ENCODE data around the gene SOCS1.
"Not testable (repeated sequence)": the region's sequence is repeated elsewhere in the genome, so short reads cannot be mapped to it uniquely, and the experiment has no call there.

Gene SOCS1, protein sequence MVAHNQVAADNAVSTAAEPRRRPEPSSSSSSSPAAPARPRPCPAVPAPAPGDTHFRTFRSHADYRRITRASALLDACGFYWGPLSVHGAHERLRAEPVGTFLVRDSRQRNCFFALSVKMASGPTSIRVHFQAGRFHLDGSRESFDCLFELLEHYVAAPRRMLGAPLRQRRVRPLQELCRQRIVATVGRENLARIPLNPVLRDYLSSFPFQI

GRCh38 chr16:11255737-11256660 lies at the start of gene SOCS1:
Gene SOCS1, minus strand, starts transcription at chr16:11256204. Its CDS starts 726 bp downstream, at chr16:11255478.
- DNase-seq: peak; percentile 93

GRCh38 chr16:11303405-11304138 lies 47.6 kb upstream of the SOCS1 start:
- no peak for DNase-seq

DNA sequence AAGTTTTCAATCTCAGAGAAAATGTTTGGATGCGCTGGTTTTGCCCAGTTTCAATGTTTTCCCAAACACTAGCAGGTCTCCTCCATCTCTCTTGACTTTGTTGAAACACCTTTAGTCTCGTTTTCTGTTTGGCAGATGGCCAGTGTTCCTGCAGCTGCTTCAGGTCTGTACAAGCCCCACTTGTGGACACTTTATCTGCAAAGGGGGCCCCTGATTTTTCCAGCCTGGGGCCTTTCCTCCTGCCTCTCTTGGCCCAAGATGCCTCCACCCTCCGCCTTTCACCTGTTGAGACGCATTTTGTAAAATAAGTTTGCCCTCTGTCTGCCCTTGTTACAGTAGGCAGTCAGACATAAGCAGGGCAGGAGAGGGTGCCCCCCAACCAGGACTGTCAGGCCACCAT lies 47.0 kb upstream of the SOCS1 start:
- DNase-seq: no peak

GRCh38 chr16:11301645-11302501 lies 45.9 kb upstream of the SOCS1 start:
- no peak for DNase-seq

DNA sequence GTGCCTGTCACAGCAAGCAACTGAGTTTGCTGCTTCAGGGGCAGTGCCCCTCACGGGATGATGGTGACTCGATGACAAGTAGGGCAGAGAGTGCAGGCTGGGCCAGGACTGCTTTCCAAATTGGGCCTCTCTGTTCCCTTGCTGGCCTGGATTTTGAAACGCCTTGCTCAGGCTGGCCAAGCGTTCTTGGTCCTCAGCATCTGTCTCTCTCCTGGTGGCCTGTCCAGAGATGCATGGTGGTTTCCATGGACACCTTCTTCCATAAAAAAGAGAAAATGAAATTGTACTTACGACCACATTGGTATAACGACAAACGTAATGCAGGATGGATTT lies 44.5 kb upstream of the SOCS1 start:
- no peak for DNase-seq

- no peak for DNase-seq
These were observed 44.0 kb upstream of the SOCS1 start for GRCh38 chr16:11299865-11300559.

DNA sequence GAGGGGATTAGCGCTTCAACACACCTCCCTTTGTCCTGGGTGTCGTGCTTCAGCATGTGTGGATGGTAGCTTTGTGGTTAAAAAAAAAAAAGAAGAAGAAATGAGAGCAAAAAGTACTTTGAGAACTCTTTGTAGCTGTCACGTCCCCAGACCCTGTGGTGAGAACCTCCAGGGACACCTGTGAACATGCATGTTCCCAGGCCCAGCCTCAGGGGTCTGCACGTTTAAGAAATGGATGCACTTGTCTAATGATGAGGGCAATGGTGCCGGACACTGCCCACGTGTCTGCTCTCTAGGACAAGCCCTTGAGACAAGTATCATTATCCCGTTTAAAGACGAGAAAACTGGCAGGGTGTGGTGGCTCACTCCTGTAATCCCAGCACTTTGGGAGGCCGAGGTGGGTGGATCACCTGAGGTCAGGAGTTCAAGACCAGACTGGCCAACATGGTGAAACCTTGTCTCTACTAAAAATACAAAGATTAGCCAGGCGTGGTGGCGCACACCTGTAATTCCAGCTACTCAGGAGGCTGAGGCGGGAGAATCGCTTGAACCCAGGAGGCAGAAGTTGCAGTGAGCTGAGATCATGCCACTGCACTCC lies 43.0 kb upstream of the SOCS1 start:
- DNase-seq: not testable (repeated sequence)

GRCh38 chr16:11298143-11298900 lies 42.3 kb upstream of the SOCS1 start:
- DNase-seq: no peak

DNA sequence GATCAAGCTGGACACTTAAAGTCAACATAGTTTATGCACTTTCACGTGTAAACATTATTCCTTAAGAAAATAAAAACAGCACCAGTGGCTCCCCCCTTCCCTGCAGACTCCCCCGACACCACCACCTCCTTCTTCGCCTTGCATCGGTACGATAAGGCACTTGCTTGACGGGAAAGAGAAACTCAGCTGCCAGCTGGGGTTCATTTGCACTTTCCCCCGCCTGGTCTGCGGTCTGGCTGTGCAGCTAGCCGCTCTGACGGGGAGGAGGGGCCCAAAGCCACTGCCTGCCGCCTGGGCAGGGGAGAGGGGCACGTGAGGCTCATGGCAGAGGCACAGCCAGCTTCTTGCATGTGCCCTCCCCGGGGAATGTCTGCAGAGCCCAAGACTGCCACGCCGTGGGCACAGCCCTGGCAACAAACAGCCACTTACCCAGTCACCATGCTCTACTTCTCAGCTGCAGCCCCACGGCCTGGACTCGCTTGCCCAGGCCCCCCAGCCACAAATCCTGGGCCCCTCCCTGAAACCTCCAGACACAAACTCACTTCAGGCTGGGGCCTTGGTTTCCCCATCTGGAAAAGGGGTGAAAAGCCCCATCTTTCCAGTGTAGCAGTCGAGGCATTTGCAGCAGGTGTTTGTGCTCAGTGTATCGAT lies 41.6 kb upstream of the SOCS1 start:
- DNase-seq: peak; percentile 82

- no peak for DNase-seq
These were observed 40.9 kb upstream of the SOCS1 start for GRCh38 chr16:11296706-11297491.

GRCh38 chr16:11296351-11296705 lies 40.3 kb upstream of the SOCS1 start:
- DNase-seq: no peak

DNA sequence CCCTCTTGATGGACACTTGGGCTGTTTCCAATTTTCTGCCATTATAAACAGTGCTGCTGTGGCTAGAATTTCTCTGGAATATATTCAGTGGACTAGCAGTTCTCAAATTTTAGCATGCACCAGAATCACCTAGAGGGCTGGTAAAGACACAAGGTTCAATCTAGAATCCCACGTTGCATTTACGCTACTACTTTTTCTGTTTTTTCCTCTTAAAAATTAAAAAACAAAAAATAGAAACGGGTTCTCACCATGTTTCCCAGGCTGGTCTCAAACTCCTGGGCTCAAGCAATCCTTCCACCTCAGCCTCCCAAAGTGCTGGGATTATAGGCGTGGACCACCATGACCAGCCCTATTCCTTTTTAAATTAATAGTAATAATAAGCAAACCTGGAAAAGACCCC lies 39.7 kb upstream of the SOCS1 start:
- DNase-seq: no peak

- DNase-seq: no peak
These were observed 36.2 kb upstream of the SOCS1 start for GRCh38 chr16:11292076-11292748.

- DNase-seq: peak; percentile 78
These were observed 35.2 kb upstream of the SOCS1 start for GRCh38 chr16:11291091-11291703.

DNA sequence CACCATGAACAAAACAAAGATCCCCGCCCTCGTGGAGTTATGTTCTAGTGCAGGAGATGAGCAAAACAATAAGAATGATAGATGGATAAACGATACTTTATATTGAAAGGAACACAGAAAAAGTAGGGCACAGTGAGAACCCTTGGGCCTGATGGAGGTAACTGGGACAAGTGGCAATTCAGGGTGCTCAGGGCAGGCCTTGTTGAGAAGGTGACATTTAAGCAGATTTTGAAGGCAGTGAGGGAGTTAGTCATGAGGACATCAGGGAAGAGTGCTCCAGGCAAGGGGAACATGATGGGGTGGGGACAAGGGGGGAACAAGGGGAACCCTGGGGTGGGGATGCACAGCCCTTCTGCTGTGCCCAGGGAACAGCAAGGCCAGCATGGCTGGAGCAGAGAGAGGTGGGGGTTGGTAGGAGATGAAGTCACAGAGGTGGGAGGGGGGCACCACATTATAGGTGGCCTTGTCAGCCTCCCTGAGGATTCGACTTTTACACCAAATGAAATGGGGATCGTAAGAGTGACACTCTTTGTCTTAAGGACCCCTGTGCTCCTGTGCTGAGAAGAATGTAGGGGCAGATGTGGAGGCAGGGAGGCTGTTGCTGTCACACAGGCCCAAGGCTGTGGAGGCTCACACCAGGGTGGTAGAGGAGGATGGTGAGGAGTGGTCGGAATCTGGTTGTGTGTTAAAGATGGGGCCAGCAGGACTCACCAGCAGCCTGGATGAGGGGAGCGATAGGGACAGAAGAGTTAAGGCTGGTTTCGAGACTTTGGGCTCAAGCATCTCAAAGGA lies 34.3 kb upstream of the SOCS1 start:
- no peak for DNase-seq

DNA sequence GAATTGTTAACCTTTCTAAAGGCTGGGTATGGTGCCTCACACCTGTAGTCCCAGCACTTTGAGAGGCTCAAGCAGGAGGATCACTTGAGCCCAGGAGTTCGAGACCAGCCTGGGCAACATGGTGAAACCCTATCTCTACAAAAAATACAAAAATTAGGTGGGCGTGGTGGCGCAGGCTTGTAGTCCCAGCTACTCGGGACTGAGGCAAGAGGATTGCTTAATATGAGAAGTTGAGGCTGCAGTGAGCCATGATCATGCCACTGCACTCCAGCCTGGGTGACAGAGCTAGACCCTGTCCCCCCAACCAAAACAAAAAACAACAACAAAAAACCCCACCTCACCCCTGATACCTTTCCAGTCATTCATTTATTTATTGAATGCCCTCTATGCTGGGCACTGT lies 33.7 kb upstream of the SOCS1 start:
- DNase-seq: not testable (repeated sequence)

GRCh38 chr16:11289202-11289601 lies 33.2 kb upstream of the SOCS1 start:
- no peak for DNase-seq

DNA sequence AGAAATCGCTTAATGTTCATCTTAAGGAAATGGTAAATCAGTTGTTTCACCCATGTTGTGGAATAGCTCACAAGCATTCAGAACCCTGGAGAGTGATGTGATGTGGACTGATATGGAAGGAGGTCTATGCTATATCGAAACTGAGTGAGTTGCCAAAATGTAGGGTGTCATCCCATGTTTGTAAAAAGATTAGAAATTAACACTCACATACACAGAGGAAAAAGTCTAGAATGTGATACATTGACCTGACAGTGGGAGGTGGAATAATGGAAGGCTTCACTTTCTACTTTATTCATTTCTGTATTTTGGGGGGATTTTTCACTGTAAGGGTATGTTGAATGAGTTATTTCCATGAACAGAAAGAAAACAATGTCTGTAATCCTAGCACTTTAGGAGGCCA lies 29.8 kb upstream of the SOCS1 start:
- DNase-seq: no peak
